ENCODE data around the gene NAGA. TPM values are rescaled to one million over a fixed set of nuclear protein-coding genes. Genes with fewer than 3 reads are reported as not detected.

The NAGA gene
- total RNA-seq, 1 donor from 2014 or later = 20.2 TPM

DNA sequence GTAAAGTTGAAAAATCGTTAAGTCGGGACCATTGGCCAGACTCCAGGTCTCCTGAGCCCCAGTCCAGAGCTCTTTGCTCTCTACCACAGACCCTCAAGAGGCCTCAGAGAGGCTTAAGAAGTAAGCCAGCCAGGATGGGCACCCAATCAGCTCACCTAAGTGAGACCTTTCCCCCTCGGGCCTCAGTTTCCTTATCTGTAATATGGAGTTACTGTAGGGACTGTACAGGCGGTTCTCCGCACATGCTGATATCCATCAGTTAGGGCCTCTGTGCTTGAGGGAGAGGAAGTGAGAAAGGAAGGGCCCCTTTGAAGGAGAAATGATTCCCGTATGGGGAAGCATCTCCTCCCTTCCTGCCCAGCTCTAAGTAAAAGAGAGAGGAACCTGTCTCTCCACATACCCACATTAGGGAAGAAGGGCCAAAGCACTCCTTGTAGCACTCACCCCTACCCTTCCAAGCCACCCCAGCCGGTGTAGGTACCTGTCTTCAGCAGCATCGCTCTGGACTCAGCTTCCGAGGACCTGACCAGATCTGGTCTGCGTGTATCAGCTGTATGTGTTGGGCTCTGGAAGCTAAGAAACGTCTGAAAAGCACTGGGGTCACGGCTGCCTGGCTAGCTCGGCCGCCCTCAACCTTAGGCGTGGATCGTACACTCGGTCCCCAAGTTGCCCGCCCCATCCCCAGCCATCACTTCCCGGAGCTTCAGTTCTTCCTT is 653 bp downstream of the NAGA start:
- Mint-ChIP-seq H3K4me3 (ENCODE audit: unreplicated experiment) (peak overlapping the region; percentile 79), H3K27ac (ENCODE audit: unreplicated experiment) (peak overlapping the region; percentile 71), H3K4me1 (ENCODE audit: low read depth) (peaks cover 19% of the 10 kb centered on the region), H3K36me3 (ENCODE audit: low read depth) (peaks cover 13% of the 10 kb centered on the region), H3K27me3 (ENCODE audit: low read depth) (no peaks in the 10 kb centered on the region), H3K9me3 (ENCODE audit: low read depth) (no peaks in the 10 kb centered on the region)
- TF ChIP-seq, protein P1, sequence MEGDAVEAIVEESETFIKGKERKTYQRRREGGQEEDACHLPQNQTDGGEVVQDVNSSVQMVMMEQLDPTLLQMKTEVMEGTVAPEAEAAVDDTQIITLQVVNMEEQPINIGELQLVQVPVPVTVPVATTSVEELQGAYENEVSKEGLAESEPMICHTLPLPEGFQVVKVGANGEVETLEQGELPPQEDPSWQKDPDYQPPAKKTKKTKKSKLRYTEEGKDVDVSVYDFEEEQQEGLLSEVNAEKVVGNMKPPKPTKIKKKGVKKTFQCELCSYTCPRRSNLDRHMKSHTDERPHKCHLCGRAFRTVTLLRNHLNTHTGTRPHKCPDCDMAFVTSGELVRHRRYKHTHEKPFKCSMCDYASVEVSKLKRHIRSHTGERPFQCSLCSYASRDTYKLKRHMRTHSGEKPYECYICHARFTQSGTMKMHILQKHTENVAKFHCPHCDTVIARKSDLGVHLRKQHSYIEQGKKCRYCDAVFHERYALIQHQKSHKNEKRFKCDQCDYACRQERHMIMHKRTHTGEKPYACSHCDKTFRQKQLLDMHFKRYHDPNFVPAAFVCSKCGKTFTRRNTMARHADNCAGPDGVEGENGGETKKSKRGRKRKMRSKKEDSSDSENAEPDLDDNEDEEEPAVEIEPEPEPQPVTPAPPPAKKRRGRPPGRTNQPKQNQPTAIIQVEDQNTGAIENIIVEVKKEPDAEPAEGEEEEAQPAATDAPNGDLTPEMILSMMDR (IDR thresholded peaks at IDR 0.05) = no peak
- DNase-seq (ENCODE audit: low spot score) = no peak

DNA sequence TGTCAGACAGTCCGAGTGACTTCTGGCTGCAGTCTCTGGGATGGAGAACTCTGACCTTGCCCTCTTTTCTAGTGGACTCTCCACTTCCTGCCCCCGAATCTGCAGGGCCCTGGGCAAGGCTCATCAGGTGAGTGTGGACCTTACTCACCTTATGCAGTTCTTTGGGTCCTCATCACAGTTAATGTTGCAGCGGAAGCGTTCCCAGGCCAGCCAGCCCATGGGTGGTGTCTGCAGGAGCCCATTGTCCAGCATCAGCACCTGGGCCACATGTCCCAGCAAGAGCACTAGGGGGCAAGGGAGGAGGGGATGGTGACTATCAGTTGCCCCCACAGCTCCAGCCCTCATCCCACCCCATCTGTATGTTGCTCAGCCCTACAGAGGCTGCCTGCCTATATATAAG is 2.3 kb downstream of the NAGA start:
- H3K36me3 Mint-ChIP-seq (ENCODE audit: low read depth) = peaks cover 13% of the 10 kb centered on the region
- TF ChIP-seq, protein P1 (IDR thresholded peaks at IDR 0.05) = no peak
- H3K27me3 Mint-ChIP-seq (ENCODE audit: low read depth) = no peaks in the 10 kb centered on the region
- H3K9me3 Mint-ChIP-seq (ENCODE audit: low read depth) = no peaks in the 10 kb centered on the region
- H3K27ac Mint-ChIP-seq (ENCODE audit: unreplicated experiment) = no peak overlapping the region
- peaks cover 19% of the 10 kb centered on the region for H3K4me1 Mint-ChIP-seq (ENCODE audit: low read depth)
- DNase-seq (ENCODE audit: low spot score) = peak; percentile 54
- H3K4me3 Mint-ChIP-seq (ENCODE audit: unreplicated experiment) = no peak overlapping the region

DNA sequence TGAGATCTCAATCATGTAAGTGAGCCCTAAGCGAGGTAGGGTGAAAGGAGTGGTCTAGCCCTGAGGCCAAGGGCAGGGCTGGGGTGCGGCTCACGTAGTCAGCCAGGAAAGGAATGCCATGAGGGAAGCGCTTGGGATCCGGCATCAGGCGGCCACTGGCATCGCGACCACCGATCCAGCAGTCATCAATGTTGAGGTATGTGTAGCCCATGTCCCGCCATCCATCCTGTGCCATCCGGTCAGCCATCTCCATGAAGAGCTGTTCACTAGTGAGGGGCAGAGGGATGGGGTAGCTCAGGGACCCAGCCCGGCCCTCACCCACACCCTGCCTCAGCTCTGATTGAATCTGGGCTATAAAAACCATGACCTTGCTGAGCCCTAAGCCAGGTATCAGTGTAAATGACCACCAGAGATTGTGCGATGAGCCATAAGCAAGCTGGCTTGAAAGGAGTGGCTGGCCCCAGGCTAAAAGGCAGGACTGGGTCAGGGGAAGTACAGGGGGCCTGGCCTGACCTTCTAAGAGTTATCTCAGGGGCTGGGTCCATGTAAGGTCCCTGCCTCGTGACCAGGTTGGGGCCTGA is 2.9 kb downstream of the NAGA start:
- peaks cover 19% of the 10 kb centered on the region for H3K4me1 Mint-ChIP-seq (ENCODE audit: low read depth)
- DNase-seq (ENCODE audit: low spot score) = peak; percentile 56
- no peak overlapping the region for H3K4me3 Mint-ChIP-seq (ENCODE audit: unreplicated experiment)
- no peaks in the 10 kb centered on the region for H3K27me3 Mint-ChIP-seq (ENCODE audit: low read depth)
- no peaks in the 10 kb centered on the region for H3K9me3 Mint-ChIP-seq (ENCODE audit: low read depth)
- TF ChIP-seq, protein P1 (IDR thresholded peaks at IDR 0.05) = no peak
- no peak overlapping the region for H3K27ac Mint-ChIP-seq (ENCODE audit: unreplicated experiment)
- peaks cover 13% of the 10 kb centered on the region for H3K36me3 Mint-ChIP-seq (ENCODE audit: low read depth)

DNA sequence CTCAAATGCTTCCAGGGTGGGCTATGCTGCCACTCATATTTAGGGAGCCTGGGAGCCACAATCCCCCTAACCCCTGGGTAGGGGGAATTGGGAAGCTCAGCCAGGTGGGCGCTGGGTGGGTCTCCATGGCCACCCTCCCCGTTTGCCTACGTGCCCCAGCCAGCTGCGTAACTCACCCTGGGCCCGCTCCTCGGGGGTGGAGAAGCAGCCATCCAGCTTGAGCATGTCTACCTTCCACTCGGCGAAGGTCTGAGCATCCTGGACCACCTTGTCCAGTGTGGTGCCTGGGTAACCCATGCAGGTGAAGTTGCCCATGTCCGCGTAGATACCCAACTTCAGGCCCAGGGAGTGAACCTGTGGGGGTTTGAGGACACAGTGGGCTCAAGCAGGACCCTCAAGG is 3.7 kb downstream of the NAGA start:
- H3K27ac Mint-ChIP-seq (ENCODE audit: unreplicated experiment) = no peak overlapping the region
- H3K4me3 Mint-ChIP-seq (ENCODE audit: unreplicated experiment) = no peak overlapping the region
- peaks cover 19% of the 10 kb centered on the region for H3K4me1 Mint-ChIP-seq (ENCODE audit: low read depth)
- no peaks in the 10 kb centered on the region for H3K27me3 Mint-ChIP-seq (ENCODE audit: low read depth)
- DNase-seq (ENCODE audit: low spot score) = peak; percentile 71
- TF ChIP-seq, protein P1 (IDR thresholded peaks at IDR 0.05) = no peak
- peaks cover 13% of the 10 kb centered on the region for H3K36me3 Mint-ChIP-seq (ENCODE audit: low read depth)
- no peaks in the 10 kb centered on the region for H3K9me3 Mint-ChIP-seq (ENCODE audit: low read depth)

DNA sequence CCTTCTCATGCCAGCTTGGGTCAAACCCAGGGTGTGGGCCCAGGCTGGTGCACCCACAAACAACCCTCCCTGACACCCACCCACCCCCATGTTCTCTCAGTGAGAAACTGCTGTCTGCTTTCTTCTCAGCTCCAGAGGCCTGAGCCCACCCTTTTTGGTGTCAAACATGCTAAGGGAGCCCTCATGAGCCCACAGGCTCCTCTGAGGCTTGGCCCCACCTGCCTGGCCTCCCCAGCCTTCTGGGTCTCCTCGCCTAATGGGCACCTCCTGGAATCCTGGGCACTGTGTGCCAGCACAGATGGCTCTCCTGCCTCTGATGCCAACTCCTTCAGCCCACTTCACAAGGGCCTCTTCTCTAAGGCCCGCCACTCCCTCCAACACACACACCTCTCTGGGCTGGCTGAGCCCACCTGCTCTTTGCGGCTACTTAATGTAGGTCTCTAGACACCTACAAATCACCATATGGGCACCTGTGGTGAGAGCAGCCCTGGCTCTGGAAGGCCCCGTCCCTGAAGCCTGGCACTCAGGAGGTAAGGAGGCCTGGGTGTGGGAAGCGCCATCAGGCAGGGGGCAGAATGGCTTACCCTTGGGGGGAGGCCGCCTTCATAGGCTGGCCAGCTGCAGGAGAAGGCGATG is 4.4 kb downstream of the NAGA start:
- Mint-ChIP-seq H3K4me3 (ENCODE audit: unreplicated experiment) (no peak overlapping the region), H3K27ac (ENCODE audit: unreplicated experiment) (no peak overlapping the region), H3K9me3 (ENCODE audit: low read depth) (no peaks in the 10 kb centered on the region), H3K4me1 (ENCODE audit: low read depth) (peaks cover 13% of the 10 kb centered on the region), H3K36me3 (ENCODE audit: low read depth) (peaks cover 13% of the 10 kb centered on the region), H3K27me3 (ENCODE audit: low read depth) (no peaks in the 10 kb centered on the region)
- peak; percentile 68 for DNase-seq (ENCODE audit: low spot score)
- TF ChIP-seq, protein P1 (IDR thresholded peaks at IDR 0.05) = no peak

Measured in chondrocyte (in vitro differentiated cells).